Measurements from ENCODE around the gene FGFR2.

FGFR2 gene

GRCh38 chr10:121453160-121453559 is 145.1 kb downstream of the FGFR2 start:
- DNase-seq (ENCODE audit: low read depth, low spot score) = no peak

- DNase-seq (ENCODE audit: low read depth, low spot score) = no peak
These were observed 145.7 kb downstream of the FGFR2 start for GRCh38 chr10:121452581-121452980.

GRCh38 chr10:121450247-121450646 is 148.0 kb downstream of the FGFR2 start:
- DNase-seq (ENCODE audit: low read depth, low spot score) = no peak

- DNase-seq (ENCODE audit: low read depth, low spot score) = no peak
These were observed 148.7 kb downstream of the FGFR2 start for GRCh38 chr10:121449482-121449924.

- DNase-seq (ENCODE audit: low read depth, low spot score) = no peak
These were observed 149.3 kb downstream of the FGFR2 start for GRCh38 chr10:121448766-121449421.

GRCh38 chr10:121444520-121445165 is 153.6 kb downstream of the FGFR2 start:
- no peak for DNase-seq (ENCODE audit: low read depth, low spot score)

GRCh38 chr10:121442086-121442935 is 155.9 kb downstream of the FGFR2 start:
- no peak for DNase-seq (ENCODE audit: low read depth, low spot score)

- no peak for DNase-seq (ENCODE audit: low read depth, low spot score)
These were observed 157.8 kb downstream of the FGFR2 start for GRCh38 chr10:121440461-121440860.

GRCh38 chr10:121438333-121438732 is 159.9 kb downstream of the FGFR2 start:
- DNase-seq (ENCODE audit: low read depth, low spot score) = no peak

- no peak for DNase-seq (ENCODE audit: low read depth, low spot score)
These were observed 160.6 kb downstream of the FGFR2 start for GRCh38 chr10:121437596-121437995.

GRCh38 chr10:121436630-121437341 is 161.5 kb downstream of the FGFR2 start:
- no peak for DNase-seq (ENCODE audit: low read depth, low spot score)

- DNase-seq (ENCODE audit: low read depth, low spot score) = no peak
These were observed 162.0 kb downstream of the FGFR2 start for GRCh38 chr10:121436281-121436629.

GRCh38 chr10:121435099-121435875 is 163.0 kb downstream of the FGFR2 start:
- no peak for DNase-seq (ENCODE audit: low read depth, low spot score)

- no peak for DNase-seq (ENCODE audit: low read depth, low spot score)
These were observed 164.3 kb downstream of the FGFR2 start for GRCh38 chr10:121433965-121434364.

GRCh38 chr10:121428867-121429266 is 169.4 kb downstream of the FGFR2 start:
- no peak for DNase-seq (ENCODE audit: low read depth, low spot score)
